GM10266 (cell line): ENCODE data around the gene ARHGEF3.
"Not testable (repeated sequence)": the region's sequence is repeated elsewhere in the genome, so short reads cannot be mapped to it uniquely, and the experiment has no call there.

ENCODE experiments used
- DNase-seq: peaks from one replicate; pipeline ENCODE4 v3.0.0; 2012; ENCODE audit errors: extremely low spot score
- CTCF ChIP-seq: IDR thresholded peaks from 2 replicates; pipeline ENCODE4 v1.5.1; 2012; ENCODE audit warnings: mild to moderate bottlenecking, low read depth; ENCODE audit not compliant: control insufficient read depth, insufficient read depth; ENCODE audit errors: missing control alignments

Gene ARHGEF3

GRCh38 chr3:56711344-56711743 lies 90.4 kb downstream of the ARHGEF3 start:
- DNase-seq = no peak
- peak; percentile 9 for TF ChIP-seq CTCF

- peak; percentile 9 for TF ChIP-seq CTCF
- DNase-seq = not testable (repeated sequence)
These were observed 94.3 kb downstream of the ARHGEF3 start for GRCh38 chr3:56707412-56707811.

- DNase-seq = no peak
- no peak for TF ChIP-seq CTCF
These were observed 95.1 kb downstream of the ARHGEF3 start for GRCh38 chr3:56706629-56707028.

- no peak for DNase-seq
- no peak for TF ChIP-seq CTCF
These were observed 97.0 kb downstream of the ARHGEF3 start for GRCh38 chr3:56704706-56705105.

GRCh38 chr3:56702490-56703315 lies 99.0 kb downstream of the ARHGEF3 start:
- DNase-seq = peak; percentile 60
- TF ChIP-seq CTCF = peak; percentile 73

- DNase-seq = no peak
- no peak for TF ChIP-seq CTCF
These were observed 101.6 kb downstream of the ARHGEF3 start for GRCh38 chr3:56700151-56700550.
